Brain microvascular endothelial cell (primary cell): ENCODE results near the gene CCDC93.
"Not testable (repeated sequence)": the region's sequence is repeated elsewhere in the genome, so short reads cannot be mapped to it uniquely, and the experiment has no call there.

ENCODE experiments used
- DNase-seq: peaks from one replicate; pipeline ENCODE4 v3.0.0-alpha.2; 2020
- H3K27ac ChIP-seq: fragments of 250-450 bp; sonication (Bioruptor Pico); 2 replicates; pipeline ENCODE4 v1.5.1; 2020; ENCODE audit warnings: mild to moderate bottlenecking, moderate library complexity
- H3K27me3 ChIP-seq: fragments of 250-450 bp; sonication (Bioruptor Pico); replicated peaks from 2 replicates; pipeline ENCODE4 v1.5.1; 2020; ENCODE audit warnings: mild to moderate bottlenecking
- H3K36me3 ChIP-seq: fragments of 250-450 bp; sonication (Bioruptor Pico); replicated peaks from 2 replicates; pipeline ENCODE4 v1.5.1; 2020; ENCODE audit warnings: mild to moderate bottlenecking
- H3K4me3 ChIP-seq: 2 replicates; pipeline ENCODE4 v1.5.1; 2011; ENCODE audit warnings: low read depth, mild to moderate bottlenecking, control low read depth, low read length, moderate library complexity
- in situ Hi-C: cut with HindIII; loops from 2 replicates; pipeline ENCODE4 v1.10.0; 2017; ENCODE audit warnings: low sequenced_read_pairs, low pct_ligation_motif_present
- TF ChIP-seq, protein P1 (sequence below): IDR thresholded peaks from 2 replicates; pipeline ENCODE4 v1.5.1; 2011; ENCODE audit warnings: low read depth, mild to moderate bottlenecking, moderate library complexity, low read length, control low read depth, inconsistent platforms; ENCODE audit errors: missing control alignments

Gene CCDC93

DNA sequence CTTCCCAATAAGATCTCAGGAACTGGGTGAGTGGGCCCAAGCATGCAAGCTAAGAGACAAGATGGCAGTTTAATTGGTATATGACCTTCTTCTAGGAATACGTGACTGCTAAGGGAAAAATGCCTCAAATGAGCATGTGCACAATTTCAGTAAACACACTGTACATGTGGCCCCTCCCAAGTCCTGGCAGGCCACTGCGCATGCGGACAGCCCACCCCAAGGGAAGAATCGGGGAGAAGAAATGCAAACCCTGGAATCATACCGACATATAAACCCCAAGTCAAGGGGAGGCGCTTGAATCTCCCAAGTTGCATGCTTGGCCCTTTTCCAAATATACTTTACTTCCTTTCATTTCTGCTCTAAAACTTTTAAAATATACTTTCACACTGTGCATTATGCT lies 15.2 kb upstream of the CCDC93 start:
- Histone ChIP-seq H3K27ac (no peak overlapping the region), H3K4me3 (no peak overlapping the region), H3K36me3 (no peaks in the 10 kb centered on the region), H3K27me3 (peaks cover 2% of the 10 kb centered on the region)
- TF ChIP-seq, protein P1, sequence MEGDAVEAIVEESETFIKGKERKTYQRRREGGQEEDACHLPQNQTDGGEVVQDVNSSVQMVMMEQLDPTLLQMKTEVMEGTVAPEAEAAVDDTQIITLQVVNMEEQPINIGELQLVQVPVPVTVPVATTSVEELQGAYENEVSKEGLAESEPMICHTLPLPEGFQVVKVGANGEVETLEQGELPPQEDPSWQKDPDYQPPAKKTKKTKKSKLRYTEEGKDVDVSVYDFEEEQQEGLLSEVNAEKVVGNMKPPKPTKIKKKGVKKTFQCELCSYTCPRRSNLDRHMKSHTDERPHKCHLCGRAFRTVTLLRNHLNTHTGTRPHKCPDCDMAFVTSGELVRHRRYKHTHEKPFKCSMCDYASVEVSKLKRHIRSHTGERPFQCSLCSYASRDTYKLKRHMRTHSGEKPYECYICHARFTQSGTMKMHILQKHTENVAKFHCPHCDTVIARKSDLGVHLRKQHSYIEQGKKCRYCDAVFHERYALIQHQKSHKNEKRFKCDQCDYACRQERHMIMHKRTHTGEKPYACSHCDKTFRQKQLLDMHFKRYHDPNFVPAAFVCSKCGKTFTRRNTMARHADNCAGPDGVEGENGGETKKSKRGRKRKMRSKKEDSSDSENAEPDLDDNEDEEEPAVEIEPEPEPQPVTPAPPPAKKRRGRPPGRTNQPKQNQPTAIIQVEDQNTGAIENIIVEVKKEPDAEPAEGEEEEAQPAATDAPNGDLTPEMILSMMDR: no peak
- in situ Hi-C loops: no loop called here
- no peak for DNase-seq

DNA sequence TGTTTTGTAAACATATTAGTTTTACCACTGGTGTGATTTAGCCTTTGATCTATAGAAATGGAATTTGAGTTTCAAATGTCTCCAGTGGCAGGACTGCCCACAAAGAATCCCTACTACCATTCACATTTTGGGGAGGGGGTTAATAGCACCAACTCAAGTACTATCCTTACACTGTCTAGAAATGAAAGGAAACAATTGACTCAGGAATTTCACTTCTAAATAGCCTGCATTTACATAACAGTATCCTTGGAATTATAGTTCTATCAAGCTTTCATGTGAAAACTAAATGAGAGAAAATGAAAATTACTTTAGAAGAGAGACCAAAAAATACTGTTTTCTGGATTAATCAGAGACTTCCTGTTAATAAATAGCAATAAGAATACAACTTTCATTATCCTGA lies 7.5 kb upstream of the CCDC93 start:
- Histone ChIP-seq H3K4me3 (no peak overlapping the region), H3K27me3 (no peaks in the 10 kb centered on the region), H3K36me3 (no peaks in the 10 kb centered on the region), H3K27ac (no peak overlapping the region)
- no peak for DNase-seq
- TF ChIP-seq, protein P1: no peak
- in situ Hi-C loops: no loop called here

DNA sequence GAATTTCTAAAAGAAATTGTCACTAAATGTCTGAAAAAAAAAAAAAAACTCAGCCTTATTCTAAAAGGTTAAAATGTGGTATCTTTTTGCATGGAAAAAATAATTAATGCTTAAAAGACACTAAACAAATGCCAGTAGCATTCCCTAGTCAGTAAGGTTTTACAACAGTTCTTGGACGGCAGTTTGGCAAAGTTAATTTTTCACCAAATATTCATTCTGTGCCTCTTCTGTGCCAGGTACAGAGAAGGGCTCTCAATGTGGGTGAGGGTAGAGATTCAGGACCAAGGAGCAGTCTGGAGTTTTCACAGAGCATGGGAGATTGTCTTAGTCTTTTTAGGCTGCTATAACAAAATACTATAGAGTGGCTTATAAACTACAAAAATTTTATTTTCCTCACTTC lies 6.0 kb upstream of the CCDC93 start:
- TF ChIP-seq, protein P1: no peak

DNA sequence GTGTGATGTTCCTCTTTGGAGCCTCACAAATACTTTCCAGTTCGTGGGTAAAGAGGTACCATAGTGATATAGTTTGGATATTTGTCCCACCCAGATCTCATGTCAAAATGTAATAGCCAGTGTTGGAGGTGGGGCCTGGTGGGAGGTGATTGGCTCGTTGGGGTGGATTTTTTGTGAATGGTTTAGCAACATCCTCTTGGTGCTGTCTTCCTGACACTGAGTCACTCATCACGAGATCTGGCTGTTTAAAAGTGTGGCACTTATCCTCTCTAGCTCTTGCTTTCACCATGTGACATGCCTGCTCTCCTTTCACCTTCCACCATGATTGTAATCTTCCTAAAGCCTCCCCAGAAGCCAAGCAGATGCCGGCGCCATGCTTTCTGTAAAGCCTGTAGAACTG lies 3.0 kb upstream of the CCDC93 start:
- in situ Hi-C loops: no loop called here

More for the DNA sequence above, 6.0 kb upstream of the CCDC93 start:
- in situ Hi-C loops: no loop called here
- Histone ChIP-seq H3K27ac (no peak overlapping the region), H3K27me3 (no peaks in the 10 kb centered on the region), H3K36me3 (no peaks in the 10 kb centered on the region), H3K4me3 (no peak overlapping the region)
- no peak for DNase-seq

DNA sequence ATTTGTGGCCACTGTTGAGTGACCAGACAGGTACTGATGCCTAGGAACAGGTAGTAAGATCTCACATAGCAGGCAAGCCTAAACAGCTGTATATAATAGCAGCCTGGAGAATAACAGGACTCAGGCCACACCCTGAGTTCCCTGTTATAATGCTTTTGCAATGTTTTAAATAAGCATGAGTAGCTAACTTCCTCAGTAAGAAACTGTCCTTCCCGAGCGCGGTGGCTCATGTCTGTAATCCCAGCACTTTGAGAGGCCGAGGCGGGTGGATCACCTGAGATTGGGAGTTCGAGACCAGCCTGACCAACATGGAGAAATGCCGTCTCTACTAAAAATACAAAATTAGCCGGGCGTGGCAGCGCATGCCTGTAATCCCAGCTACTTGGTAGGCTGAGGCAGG lies 1.9 kb upstream of the CCDC93 start:
- H3K4me3 ChIP-seq, H3K27me3 ChIP-seq, H3K27ac ChIP-seq, DNase-seq, H3K36me3 ChIP-seq, in situ Hi-C loops: not testable (repeated sequence)

More for the DNA sequence above, 3.0 kb upstream of the CCDC93 start:
- TF ChIP-seq, protein P1: no peak
- no peak for DNase-seq
- Histone ChIP-seq H3K36me3 (no peaks in the 10 kb centered on the region), H3K4me3 (no peak overlapping the region), H3K27me3 (no peaks in the 10 kb centered on the region), H3K27ac (no peak overlapping the region)

DNA sequence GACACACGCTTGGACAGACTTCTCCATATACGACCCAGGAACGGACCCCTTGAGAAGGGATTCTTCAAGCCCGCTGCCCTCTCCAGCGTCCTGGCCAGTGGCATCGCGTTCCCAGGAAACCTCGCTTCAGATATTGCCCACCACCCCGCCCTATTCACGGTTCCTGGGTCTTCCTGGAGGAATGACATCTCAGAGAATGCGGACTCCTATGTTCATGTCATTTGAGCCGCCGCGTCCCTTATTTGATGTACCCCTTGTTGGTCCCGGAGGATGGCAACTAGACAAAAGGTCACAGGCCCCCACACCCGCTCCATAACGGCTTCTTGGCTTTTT lies 588 bp upstream of the CCDC93 start:
- no peaks in the 10 kb centered on the region for H3K36me3 ChIP-seq
- no peak overlapping the region for H3K27ac ChIP-seq
- no peaks in the 10 kb centered on the region for H3K27me3 ChIP-seq
- TF ChIP-seq, protein P1: no peak
- peak overlapping the region; percentile 90 for H3K4me3 ChIP-seq
- no peak for DNase-seq
- in situ Hi-C loops: no loop called here
